ENCODE results near the gene USP17L30.
"Not testable (repeated sequence)": the region's sequence is repeated elsewhere in the genome, so short reads cannot be mapped to it uniquely, and the experiment has no call there.

The USP17L30 gene

DNA sequence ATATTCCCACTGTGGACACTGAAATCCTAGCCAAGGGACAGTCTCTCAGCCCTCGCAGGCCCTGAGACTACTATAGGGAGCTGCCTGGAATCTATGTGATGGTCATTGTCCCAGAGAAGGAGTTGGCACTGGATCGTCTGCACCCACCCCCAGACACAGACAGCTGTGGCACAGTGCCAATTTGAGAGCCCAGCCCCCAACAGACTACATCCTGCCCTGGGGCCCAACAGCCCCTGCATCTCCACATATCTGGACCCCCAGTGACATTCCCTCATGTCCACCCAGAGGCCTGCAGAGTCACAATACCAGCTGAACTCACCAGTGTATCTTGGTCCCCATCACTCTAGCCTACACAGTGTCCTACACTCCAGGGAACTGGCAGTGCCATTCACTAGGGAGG, 42.8 kb downstream of the USP17L30 start:
- H3K4me3 Mint-ChIP-seq; H3K9me3 Mint-ChIP-seq; H3K27me3 Mint-ChIP-seq; intact Hi-C loops (cut with micrococcal nuclease); H3K36me3 Mint-ChIP-seq (ENCODE audit: low read depth); H3K27ac Mint-ChIP-seq; H3K4me1 Mint-ChIP-seq (ENCODE audit: low read depth): not testable (repeated sequence)

DNA sequence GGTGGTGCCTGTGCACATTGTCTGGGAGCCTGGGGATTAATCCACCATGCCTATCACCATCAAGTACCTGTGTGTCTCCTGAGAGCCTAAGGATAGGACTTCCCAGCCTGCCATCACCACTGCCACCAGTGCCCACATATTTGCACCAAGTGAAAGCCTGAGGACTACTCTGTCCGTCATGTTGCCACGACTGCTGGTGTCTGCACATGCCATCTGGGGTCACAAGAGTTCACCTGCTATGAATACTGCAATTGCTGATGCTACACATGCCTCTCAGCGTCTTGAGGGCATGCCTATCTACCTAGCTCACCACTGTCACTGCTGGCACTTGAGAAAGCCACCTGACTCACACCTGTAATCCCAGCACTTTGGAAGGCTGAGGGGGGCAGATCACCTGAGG, 43.6 kb downstream of the USP17L30 start:
- H3K27ac Mint-ChIP-seq; intact Hi-C loops (cut with micrococcal nuclease); H3K4me3 Mint-ChIP-seq; H3K36me3 Mint-ChIP-seq (ENCODE audit: low read depth); H3K27me3 Mint-ChIP-seq; H3K9me3 Mint-ChIP-seq; H3K4me1 Mint-ChIP-seq (ENCODE audit: low read depth): not testable (repeated sequence)

GRCh38 chr4:9409793-9410192, 46.9 kb downstream of the USP17L30 start:
- no peak overlapping the region for H3K27ac Mint-ChIP-seq
- no peaks in the 10 kb centered on the region for H3K27me3 Mint-ChIP-seq
- peaks cover 16% of the 10 kb centered on the region for H3K9me3 Mint-ChIP-seq
- intact Hi-C loops (cut with micrococcal nuclease), result no loop called here
- H3K4me3 Mint-ChIP-seq, result no peak overlapping the region
- H3K4me1 Mint-ChIP-seq (ENCODE audit: low read depth), result no peaks in the 10 kb centered on the region
- H3K36me3 Mint-ChIP-seq (ENCODE audit: low read depth), result no peaks in the 10 kb centered on the region
